Fibroblast of lung (primary cell): ENCODE measurements around the gene SEPTIN8. TPM values are rescaled to one million over a fixed set of nuclear protein-coding genes. Genes with fewer than 3 reads are reported as not detected.
A peak's percentile ranks its signal among the peaks of the same experiment; 100 is the strongest.

Source experiments
- DNase-seq, 2 donors: peaks; one replicate each; pipeline versions ENCODE4 v3.0.0 to v3.0.0-alpha.2; 2010; ENCODE audit warnings: low read depth in 2 of 2
- H2AFZ ChIP-seq: 2 replicates; pipeline ENCODE4 v1.5.1; 2012; ENCODE audit warnings: low read length, control low read depth, inconsistent platforms
- H3K27ac ChIP-seq: 2 replicates; pipeline ENCODE4 v1.5.1; 2011; ENCODE audit warnings: low read length, control low read depth; ENCODE audit not compliant: insufficient read depth
- H3K27me3 ChIP-seq: 2 replicates; pipeline ENCODE4 v1.5.1; 2011; ENCODE audit warnings: mild to moderate bottlenecking, low read length; ENCODE audit not compliant: control insufficient read depth, insufficient read depth
- H3K36me3 ChIP-seq: 2 replicates; pipeline ENCODE4 v1.5.1; 2011; ENCODE audit warnings: low read length; ENCODE audit not compliant: control insufficient read depth, insufficient read depth
- H3K4me1 ChIP-seq: 2 replicates; pipeline ENCODE4 v1.5.1; 2011; ENCODE audit warnings: low read length; ENCODE audit not compliant: control insufficient read depth, insufficient read depth; ENCODE audit errors: extremely low read depth
- H3K4me2 ChIP-seq: 2 replicates; pipeline ENCODE4 v1.5.1; 2011; ENCODE audit warnings: low read length, control low read depth; ENCODE audit not compliant: insufficient read depth; ENCODE audit errors: extremely low read depth
- H3K4me3 ChIP-seq, 4 experiments: fragments of 200-600 bp in 1 of 4; sonication (generic) in 1 of 4; replicated peaks in 1 of 4; 2 replicates each; pipeline ENCODE4 v1.5.1; 2011 to 2016; ENCODE audit warnings: low read length in 4 of 4, low read depth in 3 of 4, mild to moderate bottlenecking in 3 of 4, control low read depth in 2 of 4, inconsistent platforms in 1 of 4, mixed read lengths in 1 of 4; ENCODE audit not compliant: insufficient read depth in 1 of 4; ENCODE audit errors: control extremely low read depth in 1 of 4
- H3K79me2 ChIP-seq: 2 replicates; pipeline ENCODE4 v1.5.1; 2012; ENCODE audit warnings: mild to moderate bottlenecking, low read length, inconsistent platforms; ENCODE audit not compliant: control insufficient read depth, insufficient read depth
- H3K9ac ChIP-seq: 2 replicates; pipeline ENCODE4 v1.5.1; 2011; ENCODE audit warnings: mild to moderate bottlenecking, low read length, control low read depth; ENCODE audit not compliant: insufficient read depth
- H3K9me3 ChIP-seq: 2 replicates; pipeline ENCODE4 v1.5.1; 2012; ENCODE audit warnings: low read depth, low read length; ENCODE audit not compliant: control insufficient read depth, insufficient read depth
- H4K20me1 ChIP-seq: 2 replicates; pipeline ENCODE4 v1.5.1; 2011; ENCODE audit warnings: low read length; ENCODE audit not compliant: control insufficient read depth, insufficient read depth; ENCODE audit errors: extremely low read depth
- EZH2 ChIP-seq: IDR thresholded peaks from 2 replicates; pipeline ENCODE4 v1.5.1; 2012; ENCODE audit warnings: low read length, control low read depth, mild to moderate bottlenecking; ENCODE audit errors: missing control alignments
- polyA plus RNA-seq, 2 donors: library from polyadenylated mRNA; depleted of rRNA in 1 of 2; stranded (reverse) in 1 of 2; unstranded in 1 of 2; fragments of >200 nt; gene quantifications; 2 replicates each; pipeline ENCODE4 v1.2.1, GENCODE V29; 2011 to 2012; ENCODE audit warnings: missing spikeins in 1 of 2
- total RNA-seq: library from RNA; depleted of rRNA; stranded (reverse); fragments of >200 nt; gene quantifications from 2 replicates; pipeline ENCODE4 v1.2.1, GENCODE V29; 2014
- TF ChIP-seq, protein P1 (sequence below), 2 donors: IDR thresholded peaks in 1 of 2; conservative IDR thresholded peaks in 1 of 2; 1 replicate in 1 of 2; 2 replicates in 1 of 2; pipeline ENCODE4 v1.5.1; 2011 to 2012; ENCODE audit warnings: low read length in 2 of 2, control low read depth in 1 of 2, inconsistent platforms in 1 of 2, low read depth in 1 of 2, mild to moderate bottlenecking in 1 of 2

SEPTIN8 gene
- total and polyA plus RNA-seq, 2 donors (not counting 1 experiment from before 2014, with no cell fraction given) = 62.1 to 64.2 TPM

DNA sequence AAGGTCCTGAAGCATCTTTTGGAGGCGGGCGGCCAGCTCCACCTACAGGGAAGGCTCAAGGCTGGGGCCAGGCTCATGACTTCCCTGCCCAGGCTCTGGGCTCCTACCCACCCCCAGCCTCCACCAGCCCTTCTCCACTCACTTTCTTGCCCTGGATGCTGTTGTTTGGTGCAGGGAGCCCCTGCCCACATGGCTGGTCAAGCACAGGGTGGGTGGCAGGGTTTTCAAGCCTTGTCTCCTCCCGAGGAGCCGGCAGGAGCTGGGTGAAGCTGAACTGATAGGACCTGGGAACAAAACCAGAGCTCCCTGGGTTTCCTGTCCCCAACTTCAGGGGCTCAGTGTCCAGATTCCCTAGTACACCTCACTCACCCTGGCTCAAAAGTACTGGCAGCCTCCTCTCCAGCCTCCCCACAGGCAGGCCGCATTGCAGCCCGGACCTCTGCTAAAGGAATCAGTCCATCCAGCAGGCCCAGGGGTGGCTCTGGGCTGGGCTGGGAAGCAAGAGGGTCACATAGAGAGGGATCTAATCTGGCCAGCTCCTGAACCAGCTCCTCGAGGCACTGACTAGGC lies 46.5 kb upstream of the SEPTIN8 start:
- H3K36me3 ChIP-seq = no peaks in the 10 kb centered on the region
- no peak overlapping the region for H3K9ac ChIP-seq
- DNase-seq = no peak
- H3K27me3 ChIP-seq = no peaks in the 10 kb centered on the region
- H3K27ac ChIP-seq = no peak overlapping the region
- H3K4me2 ChIP-seq = no peak overlapping the region
- H2AFZ ChIP-seq = no peak overlapping the region
- H3K4me1 ChIP-seq = peaks cover 2% of the 10 kb centered on the region
- no peaks in the 10 kb centered on the region for H3K79me2 ChIP-seq
- no peak for TF ChIP-seq EZH2
- TF ChIP-seq, protein P1, sequence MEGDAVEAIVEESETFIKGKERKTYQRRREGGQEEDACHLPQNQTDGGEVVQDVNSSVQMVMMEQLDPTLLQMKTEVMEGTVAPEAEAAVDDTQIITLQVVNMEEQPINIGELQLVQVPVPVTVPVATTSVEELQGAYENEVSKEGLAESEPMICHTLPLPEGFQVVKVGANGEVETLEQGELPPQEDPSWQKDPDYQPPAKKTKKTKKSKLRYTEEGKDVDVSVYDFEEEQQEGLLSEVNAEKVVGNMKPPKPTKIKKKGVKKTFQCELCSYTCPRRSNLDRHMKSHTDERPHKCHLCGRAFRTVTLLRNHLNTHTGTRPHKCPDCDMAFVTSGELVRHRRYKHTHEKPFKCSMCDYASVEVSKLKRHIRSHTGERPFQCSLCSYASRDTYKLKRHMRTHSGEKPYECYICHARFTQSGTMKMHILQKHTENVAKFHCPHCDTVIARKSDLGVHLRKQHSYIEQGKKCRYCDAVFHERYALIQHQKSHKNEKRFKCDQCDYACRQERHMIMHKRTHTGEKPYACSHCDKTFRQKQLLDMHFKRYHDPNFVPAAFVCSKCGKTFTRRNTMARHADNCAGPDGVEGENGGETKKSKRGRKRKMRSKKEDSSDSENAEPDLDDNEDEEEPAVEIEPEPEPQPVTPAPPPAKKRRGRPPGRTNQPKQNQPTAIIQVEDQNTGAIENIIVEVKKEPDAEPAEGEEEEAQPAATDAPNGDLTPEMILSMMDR (conservative IDR thresholded peaks at IDR 0.05 in 1 of 2, IDR thresholded peaks at IDR 0.05 in 1 of 2; ENCODE audit: low read depth in 1 of 2, low read length in 2 of 2) = no peak
- H3K4me3 ChIP-seq = no peak overlapping the region
- no peaks in the 10 kb centered on the region for H3K9me3 ChIP-seq
- no peaks in the 10 kb centered on the region for H4K20me1 ChIP-seq

DNA sequence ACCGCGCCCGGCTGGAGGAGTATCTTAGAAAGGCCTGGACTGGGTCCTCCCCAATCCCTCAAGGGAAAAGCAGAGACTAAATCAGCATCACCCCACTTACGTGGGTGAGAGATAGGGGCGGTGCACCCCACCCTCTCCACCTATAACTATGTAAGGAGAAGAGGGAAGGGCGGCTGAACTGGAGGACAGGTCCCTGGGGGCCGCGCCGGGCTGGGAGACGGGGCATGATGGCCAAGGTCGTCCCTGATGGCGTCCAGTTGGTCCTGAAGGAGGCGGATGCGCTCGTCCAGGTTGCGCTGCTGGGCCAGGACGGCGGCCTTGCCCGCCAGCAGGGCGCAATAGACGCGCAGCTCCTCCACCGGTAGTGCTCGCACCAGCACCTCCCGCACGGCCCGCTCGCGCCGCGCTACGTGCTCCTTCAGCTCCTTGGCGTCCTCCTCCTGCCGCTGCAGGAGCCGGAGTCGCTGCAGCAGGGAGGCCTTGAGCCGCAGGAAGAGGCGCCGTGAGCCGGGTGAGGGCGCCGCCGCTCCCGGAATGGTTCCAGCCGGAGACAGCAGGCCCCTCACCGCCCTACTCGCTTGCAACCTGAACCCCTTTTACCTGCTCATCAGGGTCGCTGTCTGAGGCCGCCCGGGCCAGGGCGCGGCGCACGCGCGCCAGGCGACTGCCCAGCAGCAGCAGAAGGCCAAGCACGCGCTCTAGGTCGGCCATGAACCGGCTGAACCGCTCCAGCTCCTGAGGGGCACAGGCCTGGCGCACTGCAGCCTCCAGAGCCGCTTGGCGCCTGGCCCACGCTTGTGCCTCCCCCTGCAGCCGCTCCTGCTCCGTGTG lies 45.8 kb upstream of the SEPTIN8 start:
- peak; percentile 33 to 56 for DNase-seq
- Histone ChIP-seq H3K79me2 (no peaks in the 10 kb centered on the region), H3K9ac (no peak overlapping the region), H3K27ac (no peak overlapping the region), H4K20me1 (no peaks in the 10 kb centered on the region), H3K4me3 (no peak overlapping the region), H3K27me3 (no peaks in the 10 kb centered on the region), H3K9me3 (no peaks in the 10 kb centered on the region), H2AFZ (no peak overlapping the region), H3K4me2 (no peak overlapping the region), H3K36me3 (no peaks in the 10 kb centered on the region), H3K4me1 (peaks cover 2% of the 10 kb centered on the region)
- TF ChIP-seq, protein P1 (conservative IDR thresholded peaks at IDR 0.05 in 1 of 2, IDR thresholded peaks at IDR 0.05 in 1 of 2; ENCODE audit: low read depth in 1 of 2, low read length in 2 of 2) = no peak
- TF ChIP-seq EZH2 = no peak

DNA sequence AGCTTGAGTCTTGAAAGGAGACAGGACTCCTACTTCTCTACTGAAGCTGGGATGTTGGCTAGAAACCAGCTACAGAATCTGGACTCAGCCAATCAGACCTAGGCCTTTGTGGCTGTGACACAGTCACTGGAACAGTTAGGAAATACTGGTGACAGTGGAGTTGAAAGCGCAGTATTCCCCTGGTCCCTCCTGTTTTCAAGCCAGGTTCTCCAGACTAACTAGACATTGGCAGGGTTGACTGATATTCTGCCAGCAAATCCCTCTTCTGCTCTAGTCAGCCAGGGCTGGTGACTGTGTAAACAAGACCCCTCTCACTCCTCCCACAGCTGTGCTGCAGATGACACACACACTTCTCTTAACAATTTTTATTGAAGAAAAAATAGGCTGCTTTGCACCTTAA lies 44.8 kb upstream of the SEPTIN8 start:
- TF ChIP-seq EZH2 = no peak
- TF ChIP-seq, protein P1 (conservative IDR thresholded peaks at IDR 0.05 in 1 of 2, IDR thresholded peaks at IDR 0.05 in 1 of 2; ENCODE audit: low read depth in 1 of 2, low read length in 2 of 2) = no peak
- no peak overlapping the region for H3K4me3 ChIP-seq
- H3K4me1 ChIP-seq = peaks cover 2% of the 10 kb centered on the region
- no peaks in the 10 kb centered on the region for H3K9me3 ChIP-seq
- no peaks in the 10 kb centered on the region for H3K79me2 ChIP-seq
- H3K9ac ChIP-seq = no peak overlapping the region
- no peak overlapping the region for H3K4me2 ChIP-seq
- no peaks in the 10 kb centered on the region for H4K20me1 ChIP-seq
- H3K27ac ChIP-seq = no peak overlapping the region
- no peaks in the 10 kb centered on the region for H3K36me3 ChIP-seq
- peak; percentile 48 to 62 for DNase-seq
- H2AFZ ChIP-seq = no peak overlapping the region
- no peaks in the 10 kb centered on the region for H3K27me3 ChIP-seq
